DMS53 (cell line): ENCODE results near the gene FXR1.
"Not testable (repeated sequence)": the region's sequence is repeated elsewhere in the genome, so short reads cannot be mapped to it uniquely, and the experiment has no call there.

ENCODE experiments used
- DNase-seq: peaks from one replicate; lab custom pipeline; 2025; lab: John Stamatoyannopoulos, UW

Gene FXR1

GRCh38 chr3:180912304-180913296, at the start of gene FXR1:
Gene FXR1, plus strand, starts transcription at chr3:180912670. Its CDS starts 16 bp downstream, at chr3:180912686.
- peak; percentile 95 for DNase-seq

DNA sequence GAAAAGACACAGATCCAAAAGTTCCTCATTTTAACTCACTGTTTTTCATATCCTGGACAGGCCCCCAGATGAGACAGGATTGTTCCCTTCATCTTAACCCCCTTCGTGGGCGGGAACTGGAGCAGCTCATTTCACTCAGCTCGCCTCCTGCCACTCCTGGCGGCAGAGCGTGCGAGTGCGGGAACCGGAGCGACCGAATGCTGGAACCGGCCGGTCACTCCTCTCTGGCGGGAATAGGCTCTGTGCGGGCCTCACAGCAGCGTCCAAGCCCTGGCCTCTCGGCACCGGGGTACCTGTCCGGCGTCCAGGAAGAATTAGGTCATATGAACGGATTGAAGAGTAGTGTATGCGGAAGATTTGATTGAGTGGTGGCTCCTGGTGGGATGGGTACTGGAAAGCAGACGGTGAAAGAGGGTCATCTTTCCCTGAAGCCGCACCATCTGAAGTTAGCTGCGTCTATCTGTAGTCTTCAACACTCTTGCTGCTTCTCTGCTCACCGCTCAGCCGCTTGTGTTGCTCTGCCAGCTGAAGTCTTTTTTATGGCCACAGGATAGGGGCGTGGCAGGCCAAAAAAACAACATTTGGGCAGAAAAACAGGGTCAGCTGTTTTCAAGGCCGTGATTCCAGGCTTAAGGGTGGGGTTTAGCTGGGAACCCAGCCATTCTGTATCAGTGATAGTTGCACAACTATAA, 42.3 kb upstream of the FXR1 start:
- peak; percentile 16 for DNase-seq

DNA sequence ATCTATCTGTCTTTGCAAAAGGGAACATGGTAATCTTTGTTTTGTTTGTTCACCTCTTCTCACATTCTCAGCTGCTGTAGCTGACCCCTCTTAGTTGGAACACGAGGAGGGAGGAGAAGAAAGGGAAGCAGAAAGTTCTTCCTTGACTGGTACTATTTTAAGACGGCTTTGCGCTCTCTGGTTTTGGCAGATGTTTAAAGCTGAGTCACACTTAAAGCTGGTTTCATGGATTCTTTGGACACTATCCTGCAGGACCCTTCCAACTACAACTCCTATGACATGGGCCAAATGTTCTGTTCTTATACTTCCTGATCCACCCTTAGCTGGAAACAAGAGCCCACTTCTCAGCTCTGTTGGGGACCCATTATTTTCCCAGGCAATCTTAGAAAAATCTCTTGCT, 40.6 kb upstream of the FXR1 start:
- no peak for DNase-seq

DNA sequence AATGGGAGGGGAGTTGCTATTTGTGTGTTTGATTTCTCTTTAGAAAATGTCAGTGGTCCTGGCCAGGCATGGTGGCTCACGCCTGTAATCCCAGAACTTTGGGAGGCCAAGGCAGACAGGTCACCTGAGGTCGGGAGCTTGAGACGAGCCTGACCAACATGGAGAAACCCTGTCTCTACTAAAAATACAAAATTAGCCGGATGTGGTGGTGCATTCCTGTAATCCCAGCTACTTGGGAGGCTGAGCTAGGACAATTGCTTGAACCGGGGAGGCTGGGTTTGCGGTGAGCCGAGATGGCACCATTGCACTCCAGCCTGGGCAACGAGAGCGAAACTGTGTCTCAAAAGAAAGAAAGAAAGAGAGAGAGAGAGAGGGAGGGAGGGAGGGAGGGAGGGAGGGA, 40.0 kb upstream of the FXR1 start:
- DNase-seq: not testable (repeated sequence)

DNA sequence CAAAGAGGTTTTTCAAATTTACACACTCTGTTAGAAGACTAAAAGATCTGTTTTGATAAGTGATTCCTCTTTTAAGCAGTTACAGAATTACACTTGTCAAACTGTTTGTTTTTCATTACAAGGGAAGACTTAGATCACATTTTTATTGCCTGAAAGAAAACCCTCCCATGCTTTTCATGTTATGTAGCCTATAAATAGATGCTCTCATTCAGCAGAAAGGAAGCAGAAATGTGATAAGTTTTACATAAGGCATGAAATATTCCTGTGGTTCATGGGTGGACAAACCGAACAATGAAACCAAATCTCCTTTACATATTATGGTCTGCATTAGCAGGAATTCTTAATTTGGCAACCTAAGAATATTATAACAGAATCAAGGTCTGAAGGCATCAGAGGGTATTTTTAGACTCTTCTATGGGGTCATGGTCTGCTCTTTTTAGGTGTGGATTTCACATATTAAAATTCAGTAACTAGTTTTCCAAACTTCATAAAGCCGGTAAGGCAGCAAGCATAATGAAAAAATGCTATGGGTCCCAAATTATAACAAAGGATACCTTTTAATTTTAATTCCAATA, 37.3 kb upstream of the FXR1 start:
- no peak for DNase-seq

DNA sequence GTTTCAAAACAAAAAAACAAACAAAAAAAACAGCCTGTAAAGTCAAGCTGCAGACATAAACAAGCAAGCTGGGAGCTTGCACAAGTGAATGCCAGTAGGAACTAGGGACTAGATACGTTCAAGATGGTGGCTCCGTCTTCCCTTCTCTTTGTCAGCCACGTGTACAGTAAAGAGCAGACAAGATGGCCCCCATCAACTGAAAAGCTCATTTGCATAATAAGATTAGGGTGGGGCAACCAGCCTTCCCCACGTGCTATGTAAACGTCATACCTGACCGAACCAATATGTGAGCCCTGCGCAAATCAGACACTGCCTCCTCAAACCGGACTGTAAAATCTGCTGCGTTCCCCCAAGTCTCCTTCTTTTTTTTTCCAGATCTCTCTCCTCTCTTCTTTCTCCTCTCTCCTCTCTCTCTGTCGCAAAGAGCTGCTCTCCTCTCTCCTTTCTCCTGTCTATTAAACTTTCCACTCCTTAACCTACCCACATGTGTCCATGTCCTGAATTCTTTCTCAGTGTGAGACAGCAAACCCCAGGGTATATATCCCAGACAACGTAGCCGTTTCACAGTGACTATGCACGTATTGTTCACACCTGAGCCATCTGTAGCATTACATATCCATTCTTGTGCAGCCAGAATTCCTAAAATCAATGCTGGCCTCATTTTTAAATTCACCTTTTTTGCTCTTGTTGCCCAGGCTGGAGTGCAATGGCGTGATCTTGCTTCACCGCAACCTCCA, 31.2 kb upstream of the FXR1 start:
- DNase-seq: no peak

DNA sequence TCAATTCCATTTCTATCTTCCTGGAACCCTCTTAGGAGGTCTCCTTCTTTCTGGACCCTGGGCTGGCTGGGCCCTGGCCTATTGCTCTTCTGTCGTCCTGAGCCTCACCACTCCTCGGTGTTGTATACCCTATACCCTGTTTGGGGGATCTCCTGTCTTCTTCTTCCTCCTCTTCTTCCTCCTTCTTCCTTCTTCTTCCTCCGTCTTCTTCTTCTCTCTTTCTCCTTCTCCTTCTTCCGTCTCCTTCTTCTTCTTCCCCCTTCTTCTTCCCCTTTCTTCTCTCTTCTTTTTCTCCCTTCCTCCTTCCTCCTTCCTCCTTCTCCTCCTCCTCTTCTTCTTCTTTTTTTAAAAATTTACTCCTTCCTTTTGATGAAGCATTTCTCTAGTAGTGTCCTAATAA, 30.4 kb upstream of the FXR1 start:
- DNase-seq: no peak

DNA sequence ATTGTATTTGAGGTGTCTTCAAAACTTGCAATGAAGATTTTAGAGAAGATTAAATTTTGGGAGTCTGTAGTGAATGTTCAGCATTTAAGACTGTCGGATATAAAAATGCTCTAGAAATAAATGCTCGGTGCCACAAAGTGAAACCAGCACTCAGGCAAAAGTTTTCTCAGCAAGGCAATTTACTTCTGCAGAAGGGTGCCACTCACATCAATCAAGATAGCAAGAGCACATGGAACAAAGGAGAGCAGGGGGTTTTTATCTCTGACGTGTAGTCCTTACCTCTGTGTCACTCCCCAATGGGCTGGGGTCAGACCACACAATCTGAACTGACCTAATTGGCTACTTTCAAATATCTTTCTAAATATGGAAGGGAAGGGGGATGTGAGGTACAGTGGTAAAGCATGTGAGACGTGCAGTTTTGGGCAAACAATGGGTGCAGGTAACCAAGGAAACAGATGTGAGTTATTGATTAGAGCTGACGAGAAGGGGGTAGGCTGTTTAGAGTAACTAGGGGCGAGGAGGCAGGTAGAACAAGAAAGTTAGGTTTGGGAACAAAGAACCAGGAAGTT, 23.4 kb upstream of the FXR1 start:
- DNase-seq: no peak

GRCh38 chr3:180898572-180898971, 13.9 kb upstream of the FXR1 start:
- DNase-seq: no peak

GRCh38 chr3:180909369-180910127, 2.9 kb upstream of the FXR1 start:
- no peak for DNase-seq

- no peak for DNase-seq
Measured at GRCh38 chr3:180910823-180911222, 1.6 kb upstream of the FXR1 start.

- peak; percentile 16 for DNase-seq
Measured at GRCh38 chr3:180911876-180912303, 580 bp upstream of the FXR1 start.

DNA sequence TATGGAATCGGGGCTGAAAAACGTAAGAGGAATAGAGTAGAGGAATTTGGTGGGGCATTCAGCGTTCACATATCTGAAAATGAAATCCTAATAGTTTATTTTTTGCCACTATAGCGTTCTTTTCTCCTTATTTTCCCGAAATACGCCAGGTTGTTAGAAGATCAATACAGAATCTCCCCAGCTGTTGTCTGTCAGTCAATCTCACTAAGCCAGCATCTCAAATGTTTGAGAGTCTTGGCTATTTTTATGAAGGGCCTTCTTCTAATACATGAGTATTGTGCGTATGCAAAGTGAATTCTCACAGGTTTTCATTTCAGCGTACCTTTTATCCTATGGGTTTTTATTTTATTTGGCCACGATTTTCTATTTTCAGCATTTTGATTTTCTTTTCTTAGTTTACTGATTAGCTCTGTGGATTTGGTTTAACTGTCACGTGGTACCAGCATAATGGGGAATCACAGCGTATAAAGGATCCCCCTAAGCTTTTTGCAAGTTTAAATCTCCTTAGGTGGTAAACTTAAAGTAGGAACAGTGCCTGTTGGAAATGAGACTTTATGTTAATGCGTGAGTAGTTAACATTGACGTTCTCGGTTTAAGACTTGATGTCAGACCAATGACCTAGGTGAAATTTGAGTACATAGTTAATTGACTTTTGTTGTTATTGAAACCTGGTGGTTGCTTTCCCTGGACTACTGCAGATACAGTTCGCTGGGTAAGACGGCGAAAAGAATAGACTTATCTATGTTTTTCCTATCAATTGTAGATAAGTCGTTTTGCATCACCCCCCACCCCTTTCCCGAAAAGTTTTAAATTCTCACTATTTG, 1.3 kb downstream of the FXR1 start:
- no peak for DNase-seq

- no peak for DNase-seq
Measured at GRCh38 chr3:180918542-180918941, 6.1 kb downstream of the FXR1 start.

DNA sequence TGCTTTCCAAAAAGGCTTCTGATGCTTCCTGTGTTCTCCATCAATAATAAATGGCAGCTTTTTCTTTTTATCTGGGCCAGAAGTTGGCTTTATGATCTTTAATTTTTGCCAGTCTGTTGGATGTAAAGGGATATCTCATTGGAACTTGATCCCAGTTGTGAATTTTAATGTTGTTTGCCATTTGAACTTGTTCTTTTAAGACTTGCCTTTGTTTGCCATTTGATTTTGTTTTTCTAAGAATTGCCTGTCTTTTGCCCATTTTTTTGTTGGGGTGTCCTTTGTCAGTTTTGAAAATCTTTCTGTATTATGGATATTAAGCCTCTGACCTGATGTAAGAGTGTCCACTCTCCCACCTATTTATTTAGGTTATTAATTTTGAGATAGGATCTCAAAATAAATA, 9.8 kb downstream of the FXR1 start:
- DNase-seq: no peak

DNA sequence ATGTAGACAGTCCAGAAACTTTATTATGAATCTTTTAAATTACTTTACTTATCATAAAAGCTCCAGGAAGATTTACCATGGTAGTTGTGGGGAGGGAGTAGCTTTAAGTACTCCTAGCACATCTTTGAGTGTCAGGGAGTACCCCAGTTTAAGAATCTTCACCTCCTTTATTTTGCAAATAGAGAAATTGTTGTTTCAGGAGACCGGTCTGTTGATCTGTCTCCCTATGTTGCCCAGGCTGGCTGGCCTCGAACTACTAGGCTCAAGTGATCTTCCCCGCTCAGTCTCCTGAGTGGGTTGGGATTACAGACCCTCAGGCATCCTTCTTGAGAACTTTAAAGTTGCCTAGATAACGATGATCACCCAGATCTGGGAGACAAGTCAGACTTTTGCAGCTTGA, 11.1 kb downstream of the FXR1 start:
- DNase-seq: no peak

DNA sequence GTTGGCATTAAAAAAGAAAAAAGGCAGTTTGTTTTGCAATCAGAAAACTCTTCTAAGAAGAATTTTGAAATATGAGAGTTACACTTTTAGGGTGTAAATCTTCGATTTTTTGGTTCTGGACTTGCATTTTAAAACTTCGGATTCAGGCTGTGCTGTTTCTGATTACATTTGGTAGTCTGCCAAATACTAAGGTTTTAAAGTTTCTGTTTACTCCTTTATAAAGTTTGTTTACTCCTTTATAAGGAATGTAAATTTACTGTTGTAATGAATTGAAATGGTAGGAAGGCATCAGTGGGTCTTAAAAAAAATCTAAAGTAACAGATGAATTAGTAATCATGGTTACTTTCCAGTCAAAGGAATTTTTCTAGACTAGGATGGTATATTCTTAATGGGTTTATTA, 14.1 kb downstream of the FXR1 start:
- DNase-seq: no peak

GRCh38 chr3:180929376-180929775, 16.9 kb downstream of the FXR1 start:
- no peak for DNase-seq

GRCh38 chr3:180930526-180930925, 18.1 kb downstream of the FXR1 start:
- DNase-seq: no peak

DNA sequence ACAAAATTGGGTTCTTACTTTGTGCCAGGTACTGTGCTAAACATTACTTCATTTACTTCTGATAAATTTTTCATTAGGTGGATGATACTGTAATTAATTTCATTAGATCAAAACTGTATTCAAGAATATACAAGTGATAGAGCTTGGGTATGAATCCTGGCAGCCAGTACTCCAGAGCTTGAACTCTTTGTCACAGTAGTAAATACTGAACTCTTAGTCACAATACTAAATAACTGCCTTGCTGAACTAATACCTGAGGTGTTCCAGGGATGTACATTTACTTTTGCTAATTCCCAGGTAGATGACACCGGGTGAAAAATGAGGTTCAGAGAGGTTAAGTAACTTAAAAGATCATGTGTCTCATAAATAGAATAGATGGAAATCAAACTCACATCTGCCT, 20.3 kb downstream of the FXR1 start:
- DNase-seq: no peak
